Effector memory CD8-positive, alpha-beta T cell (primary cell): ENCODE data around the gene KAT5.
"Not testable (repeated sequence)": the region's sequence is repeated elsewhere in the genome, so short reads cannot be mapped to it uniquely, and the experiment has no call there.

ENCODE experiments used
- ATAC-seq: fragments of 150-1000 bp; cut with Tn5 transposase; replicated peaks from 2 replicates; pipeline ENCODE4 v1.10.0; 2021; ENCODE audit warnings: mild to moderate bottlenecking, moderate library complexity
- DNase-seq, 3 experiments: peaks; one replicate each; pipeline ENCODE4 v3.0.0; 2021
- H3K27ac Mint-ChIP-seq, 2 donors: one replicate each; pipeline ENCODE4 v1.8.0; 2022; ENCODE audit warnings: mild to moderate bottlenecking in 2 of 2, mixed read lengths in 2 of 2, moderate library complexity in 2 of 2
- H3K27me3 Mint-ChIP-seq, 2 donors: one replicate each; pipeline ENCODE4 v1.8.0; 2022; ENCODE audit warnings: mixed read lengths in 2 of 2
- H3K36me3 Mint-ChIP-seq: one replicate; pipeline ENCODE4 v1.8.0; 2022; ENCODE audit warnings: mild to moderate bottlenecking, moderate library complexity, mixed read lengths; ENCODE audit not compliant: insufficient read depth
- H3K4me1 Mint-ChIP-seq, 2 donors: one replicate each; pipeline ENCODE4 v1.8.0; 2022; ENCODE audit warnings: low read depth in 2 of 2, mixed read lengths in 2 of 2
- H3K4me3 Mint-ChIP-seq, 2 donors: one replicate each; pipeline ENCODE4 v1.8.0; 2022; ENCODE audit warnings: mild to moderate bottlenecking in 2 of 2, mixed read lengths in 2 of 2, moderate library complexity in 2 of 2
- H3K9me3 Mint-ChIP-seq, 2 donors: one replicate each; pipeline ENCODE4 v1.8.0; 2022; ENCODE audit warnings: mixed read lengths in 2 of 2

The KAT5 gene

DNA sequence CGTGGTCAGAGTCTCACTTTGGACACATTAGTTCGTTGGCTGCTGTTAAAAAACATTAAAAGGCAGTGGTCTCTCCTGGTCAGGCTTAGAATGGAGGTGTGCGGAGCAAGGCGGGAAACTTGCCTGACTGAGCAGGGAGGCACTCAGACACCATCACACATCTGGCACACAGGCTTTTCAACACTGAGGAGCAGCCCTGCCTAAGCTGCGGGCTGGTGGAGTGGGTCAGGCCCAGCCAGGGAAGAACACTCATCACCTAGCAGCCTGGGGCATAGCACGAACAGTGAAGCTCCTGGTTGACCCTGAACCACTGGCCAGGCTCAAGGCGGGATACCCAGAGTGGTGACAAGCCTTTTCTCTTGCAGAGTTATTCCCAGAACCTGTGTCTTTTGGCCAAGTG lies 4.2 kb downstream of the KAT5 start:
- H3K4me3 Mint-ChIP-seq: no peak overlapping the region
- H3K4me1 Mint-ChIP-seq: peaks cover 36 to 52% of the 10 kb centered on the region in 2 donors
- no peaks in the 10 kb centered on the region for H3K27me3 Mint-ChIP-seq
- peak overlapping the region in 1 of 2 donors; percentile 66 for H3K27ac Mint-ChIP-seq
- no peaks in the 10 kb centered on the region for H3K9me3 Mint-ChIP-seq
- no peak for DNase-seq
- no peak for ATAC-seq
- peaks cover 84% of the 10 kb centered on the region for H3K36me3 Mint-ChIP-seq

DNA sequence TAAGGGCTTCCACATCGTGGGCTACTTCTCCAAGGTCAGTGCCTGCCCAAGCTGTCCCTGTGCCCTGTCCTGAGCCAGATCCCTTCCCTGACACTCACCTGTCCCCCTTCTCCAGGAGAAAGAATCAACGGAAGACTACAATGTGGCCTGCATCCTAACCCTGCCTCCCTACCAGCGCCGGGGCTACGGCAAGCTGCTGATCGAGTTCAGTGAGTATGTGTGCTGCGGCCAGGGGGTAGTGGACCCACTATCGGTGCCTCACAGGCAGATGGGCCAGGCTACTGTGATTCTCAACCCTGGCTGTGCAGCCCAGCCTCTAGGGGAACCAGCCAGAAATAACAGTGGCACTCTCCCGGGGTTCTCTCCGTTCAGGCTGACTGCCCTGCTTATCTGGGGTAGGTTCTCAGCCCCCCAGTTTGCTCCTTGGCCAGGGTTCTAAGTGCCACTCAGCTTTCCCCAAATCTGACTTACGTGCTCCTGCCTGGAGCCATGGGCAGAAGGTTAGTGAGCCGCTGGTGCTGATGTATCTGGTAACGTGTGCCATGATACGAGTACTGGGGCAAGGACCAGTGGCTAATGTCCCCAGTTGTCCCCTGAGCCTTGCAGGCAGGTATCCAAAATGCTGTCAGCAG lies 4.8 kb downstream of the KAT5 start:
- Mint-ChIP-seq H3K4me1 (peaks cover 33 to 49% of the 10 kb centered on the region in 2 donors), H3K4me3 (peak overlapping the region in 1 of 2 donors; percentile 5), H3K27me3 (no peaks in the 10 kb centered on the region), H3K36me3 (peaks cover 79% of the 10 kb centered on the region), H3K27ac (peak overlapping the region in 1 of 2 donors; percentile 66), H3K9me3 (no peaks in the 10 kb centered on the region)
- ATAC-seq: no peak
- no peak for DNase-seq

DNA sequence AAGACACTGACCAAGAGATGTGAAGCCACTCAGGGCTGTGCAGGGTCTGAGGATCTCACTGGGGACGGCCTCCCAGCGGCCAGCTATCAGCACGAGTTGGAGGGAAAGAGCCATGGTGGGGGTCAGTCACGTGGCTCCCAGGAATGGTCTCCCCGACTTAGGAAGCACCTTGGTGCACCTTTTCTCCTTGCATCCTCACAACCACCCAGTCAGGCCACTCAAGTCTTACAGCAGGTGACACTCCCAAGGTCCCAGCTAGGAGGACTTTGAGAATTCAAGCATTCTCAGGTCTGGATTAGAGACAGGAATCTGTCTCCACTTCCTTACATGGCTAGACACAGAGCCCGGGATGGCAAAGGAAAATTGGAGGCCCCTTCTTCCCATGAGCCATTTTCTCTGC lies 5.9 kb downstream of the KAT5 start:
- peak overlapping the region in 1 of 2 donors; percentile 5 for H3K4me3 Mint-ChIP-seq
- H3K9me3 Mint-ChIP-seq: no peaks in the 10 kb centered on the region
- H3K36me3 Mint-ChIP-seq: peaks cover 69% of the 10 kb centered on the region
- no peak overlapping the region for H3K27ac Mint-ChIP-seq
- peaks cover 28 to 42% of the 10 kb centered on the region in 2 donors for H3K4me1 Mint-ChIP-seq
- H3K27me3 Mint-ChIP-seq: no peaks in the 10 kb centered on the region
- DNase-seq (no peak), ATAC-seq (no peak)

DNA sequence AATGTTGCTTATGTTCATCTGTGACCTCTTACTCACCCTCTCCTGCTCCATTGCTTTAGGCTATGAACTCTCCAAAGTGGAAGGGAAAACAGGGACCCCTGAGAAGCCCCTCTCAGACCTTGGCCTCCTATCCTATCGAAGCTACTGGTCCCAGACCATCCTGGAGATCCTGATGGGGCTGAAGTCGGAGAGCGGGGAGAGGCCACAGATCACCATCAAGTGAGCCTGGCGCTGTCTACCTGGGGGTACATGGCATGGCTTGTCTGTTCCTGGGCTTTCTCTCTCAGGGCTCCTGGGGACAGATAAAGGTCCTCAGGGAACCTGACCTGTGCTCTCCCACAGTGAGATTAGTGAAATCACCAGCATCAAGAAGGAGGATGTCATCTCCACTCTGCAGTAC lies 6.5 kb downstream of the KAT5 start:
- peaks cover 66% of the 10 kb centered on the region for H3K36me3 Mint-ChIP-seq
- ATAC-seq: no peak
- H3K4me1 Mint-ChIP-seq: peaks cover 27 to 40% of the 10 kb centered on the region in 2 donors
- H3K27me3 Mint-ChIP-seq: no peaks in the 10 kb centered on the region
- peak overlapping the region in 1 of 2 donors; percentile 89 for H3K27ac Mint-ChIP-seq
- peak overlapping the region; percentile 87 to 94 for H3K4me3 Mint-ChIP-seq
- H3K9me3 Mint-ChIP-seq: no peaks in the 10 kb centered on the region
- no peak for DNase-seq

- Mint-ChIP-seq H3K27me3 (no peaks in the 10 kb centered on the region), H3K9me3 (no peaks in the 10 kb centered on the region), H3K4me1 (peaks cover 25 to 36% of the 10 kb centered on the region in 2 donors), H3K36me3 (peaks cover 61% of the 10 kb centered on the region), H3K27ac (peak overlapping the region in 1 of 2 donors; percentile 89), H3K4me3 (peak overlapping the region; percentile 87 to 94)
- ATAC-seq (no peak), DNase-seq (no peak)
Measured at GRCh38 chr11:65718964-65719492, 7.0 kb downstream of the KAT5 start.

DNA sequence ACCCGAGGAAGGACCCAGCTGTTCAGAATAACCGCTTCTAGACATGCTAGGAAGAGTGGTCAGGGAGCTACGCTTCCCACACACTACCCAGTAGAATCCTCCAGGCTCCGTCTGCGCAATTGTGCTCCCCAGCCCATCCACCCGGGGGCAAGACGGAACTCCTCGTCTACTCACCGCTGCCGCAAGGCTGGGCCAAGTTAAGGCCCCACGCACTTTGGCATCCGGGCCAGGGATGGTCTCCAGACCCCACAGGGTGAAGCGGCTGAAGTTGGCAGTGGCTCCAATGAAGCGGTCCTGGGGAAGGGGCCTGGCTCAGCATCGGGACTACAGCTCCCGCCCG lies 7.8 kb downstream of the KAT5 start:
- Mint-ChIP-seq H3K4me1 (peaks cover 25 to 35% of the 10 kb centered on the region in 2 donors), H3K27me3 (no peaks in the 10 kb centered on the region), H3K4me3 (peak overlapping the region; percentile 87 to 94), H3K9me3 (no peaks in the 10 kb centered on the region), H3K27ac (peak overlapping the region; percentile 87 to 89), H3K36me3 (peaks cover 53% of the 10 kb centered on the region)
- peak; percentile 16 for ATAC-seq
- no peak for DNase-seq

- Mint-ChIP-seq H3K4me3 (peak within 1 kb of the TSS; percentile 87 to 94), H3K36me3 (peaks cover 47% of the 10 kb centered on the region), H3K4me1 (peaks cover 22 to 30% of the 10 kb centered on the region in 2 donors), H3K27me3 (no peaks in the 10 kb centered on the region), H3K9me3 (no peaks in the 10 kb centered on the region), H3K27ac (peak within 1 kb of the TSS; percentile 87 to 89)
- DNase-seq: peak; percentile 64 to 69 (median 65)
- ATAC-seq: peak; percentile 92
Measured at GRCh38 chr11:65720211-65720934, 8.3 kb downstream of the KAT5 start, which contains the start of gene RNASEH2C. Gene RNASEH2C, minus strand, starts transcription at chr11:65720798. Its CDS starts 40 bp downstream, at chr11:65720758.

DNA sequence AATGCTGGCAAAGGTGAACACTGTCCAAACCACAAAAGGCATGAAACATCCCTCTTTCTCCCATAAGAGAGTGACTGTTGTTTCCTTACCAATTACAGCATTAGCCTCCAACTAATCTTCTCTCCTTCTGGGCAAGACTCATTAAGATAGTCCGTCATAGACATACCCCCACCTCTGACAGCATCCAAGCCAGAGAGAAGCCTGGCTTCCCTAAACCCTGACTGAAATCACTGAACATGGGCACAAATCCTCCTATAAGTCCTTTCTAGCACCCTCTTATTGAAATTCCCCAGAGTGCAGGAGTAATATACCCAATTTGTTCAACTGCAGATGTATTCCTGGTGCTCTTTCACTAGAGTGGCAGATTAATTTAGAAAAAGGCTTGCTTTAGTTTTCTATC lies 10.2 kb downstream of the KAT5 start:
- no peak overlapping the region for H3K4me3 Mint-ChIP-seq
- peaks cover 22 to 26% of the 10 kb centered on the region in 2 donors for H3K4me1 Mint-ChIP-seq
- H3K36me3 Mint-ChIP-seq: peaks cover 29% of the 10 kb centered on the region
- H3K27me3 Mint-ChIP-seq: peaks cover 3 to 14% of the 10 kb centered on the region in 2 donors
- DNase-seq: no peak
- no peaks in the 10 kb centered on the region for H3K9me3 Mint-ChIP-seq
- no peak overlapping the region for H3K27ac Mint-ChIP-seq
- ATAC-seq: no peak

DNA sequence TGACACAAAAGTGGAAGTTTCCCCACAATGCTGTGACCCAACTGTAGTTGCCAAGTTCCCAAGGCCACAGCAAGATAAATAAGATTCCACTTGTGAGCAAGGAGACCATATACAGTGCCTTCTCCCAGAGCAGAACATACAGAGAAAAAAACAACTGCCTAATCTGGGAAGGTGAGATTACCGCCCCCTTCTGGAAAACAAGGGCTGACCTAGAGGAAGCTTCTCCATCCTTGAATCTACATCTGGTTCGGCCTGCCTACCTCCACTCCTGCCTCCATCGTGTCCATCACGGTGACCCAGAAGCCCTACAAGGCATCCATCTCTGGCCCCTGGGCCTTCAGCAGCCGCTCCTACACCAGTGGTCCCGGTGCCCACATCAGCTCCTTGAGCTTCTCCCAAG lies 14.6 kb downstream of the KAT5 start:
- H3K4me1 Mint-ChIP-seq: no peaks in the 10 kb centered on the region
- H3K4me3 Mint-ChIP-seq: no peak overlapping the region
- H3K9me3 Mint-ChIP-seq: no peaks in the 10 kb centered on the region
- DNase-seq: no peak
- no peak for ATAC-seq
- H3K36me3 Mint-ChIP-seq: no peaks in the 10 kb centered on the region
- H3K27ac Mint-ChIP-seq: no peak overlapping the region
- H3K27me3 Mint-ChIP-seq: peaks cover 8 to 31% of the 10 kb centered on the region in 2 donors

GRCh38 chr11:65727865-65728264 lies 15.8 kb downstream of the KAT5 start:
- H3K27me3 Mint-ChIP-seq: peaks cover 14 to 38% of the 10 kb centered on the region in 2 donors
- ATAC-seq (no peak), DNase-seq (no peak)
- no peaks in the 10 kb centered on the region for H3K36me3 Mint-ChIP-seq
- H3K4me1 Mint-ChIP-seq: no peaks in the 10 kb centered on the region
- H3K27ac Mint-ChIP-seq: no peak overlapping the region
- no peak overlapping the region for H3K4me3 Mint-ChIP-seq
- H3K9me3 Mint-ChIP-seq: no peaks in the 10 kb centered on the region

GRCh38 chr11:65730461-65730860 lies 18.4 kb downstream of the KAT5 start:
- no peak overlapping the region for H3K4me3 Mint-ChIP-seq
- no peak for DNase-seq
- H3K27me3 Mint-ChIP-seq: peaks cover 16 to 43% of the 10 kb centered on the region in 2 donors
- H3K36me3 Mint-ChIP-seq: no peaks in the 10 kb centered on the region
- H3K27ac Mint-ChIP-seq: no peak overlapping the region
- no peaks in the 10 kb centered on the region for H3K9me3 Mint-ChIP-seq
- no peak for ATAC-seq
- H3K4me1 Mint-ChIP-seq: no peaks in the 10 kb centered on the region

DNA sequence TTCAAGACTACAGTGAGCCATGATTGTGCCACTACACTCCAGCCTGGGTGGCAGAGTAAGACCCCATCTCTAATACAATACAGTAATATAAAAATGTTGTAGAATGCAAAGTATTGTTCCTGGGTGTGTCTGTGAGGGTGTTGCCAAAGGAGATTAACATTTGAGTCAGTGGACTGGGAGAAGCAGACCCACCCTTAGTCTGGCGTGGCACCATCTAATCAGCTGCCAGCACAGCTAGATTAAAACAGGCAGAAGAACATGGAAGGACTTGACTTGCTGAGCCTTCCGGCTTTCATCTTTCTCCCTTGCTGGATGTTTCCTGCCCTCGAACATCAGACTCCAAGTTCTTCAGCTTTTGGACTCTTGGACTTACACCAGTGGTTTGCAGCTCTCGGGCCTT lies 23.1 kb downstream of the KAT5 start:
- not testable (repeated sequence) for H3K4me3 Mint-ChIP-seq, H3K4me1 Mint-ChIP-seq, ATAC-seq, DNase-seq, H3K9me3 Mint-ChIP-seq, H3K27ac Mint-ChIP-seq, H3K36me3 Mint-ChIP-seq
- peaks cover 30 to 32% of the 10 kb centered on the region in 2 donors for H3K27me3 Mint-ChIP-seq

DNA sequence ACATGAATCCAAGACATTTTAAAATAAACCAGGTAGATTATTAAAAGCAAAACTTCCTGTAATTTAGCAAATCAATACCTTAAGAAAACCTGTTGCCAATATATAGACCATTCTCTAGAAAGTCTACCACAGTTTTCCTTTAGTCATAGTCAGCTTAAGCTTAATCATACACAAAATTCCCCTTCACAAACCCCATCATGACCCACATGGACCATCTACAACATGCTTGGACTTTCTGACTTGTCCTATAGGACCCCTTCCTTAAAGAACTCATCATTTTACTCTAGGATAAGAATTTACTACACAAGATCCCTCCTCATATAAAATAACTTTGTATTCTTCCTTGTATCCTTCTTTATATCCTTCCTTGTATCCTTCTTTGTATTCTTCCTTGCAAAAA lies 24.8 kb downstream of the KAT5 start:
- DNase-seq: no peak
- Mint-ChIP-seq H3K36me3 (no peaks in the 10 kb centered on the region), H3K4me3 (no peak overlapping the region), H3K27me3 (peaks cover 38 to 39% of the 10 kb centered on the region in 2 donors), H3K9me3 (no peaks in the 10 kb centered on the region), H3K4me1 (no peaks in the 10 kb centered on the region), H3K27ac (no peak overlapping the region)
- ATAC-seq: no peak

- no peak overlapping the region for H3K27ac Mint-ChIP-seq
Measured at GRCh38 chr11:65739022-65739421, 27.0 kb downstream of the KAT5 start.

More at GRCh38 chr11:65739022-65739421, 27.0 kb downstream of the KAT5 start:
- no peak for ATAC-seq
- Mint-ChIP-seq H3K9me3 (no peaks in the 10 kb centered on the region), H3K36me3 (no peaks in the 10 kb centered on the region), H3K27me3 (peaks cover 40 to 52% of the 10 kb centered on the region in 2 donors), H3K4me1 (no peaks in the 10 kb centered on the region), H3K4me3 (no peak overlapping the region)
- no peak for DNase-seq
